Loucy (cell line): ENCODE data around the gene WBP1L.

Experiments used
- CTCF ChIP-seq: fragments of 200-600 bp; sonication (generic); conservative IDR thresholded peaks from 2 replicates; pipeline ENCODE4 v1.5.1; 2014; ENCODE audit warnings: mild to moderate bottlenecking, antibody characterized with exemption, low read length
- EZH2phosphoT487 ChIP-seq: fragments of 200-600 bp; IDR thresholded peaks from 2 replicates; pipeline ENCODE4 v1.6.1; 2018; ENCODE audit warnings: antibody characterized with exemption, mild to moderate bottlenecking, moderate library complexity, borderline replicate concordance

DNA sequence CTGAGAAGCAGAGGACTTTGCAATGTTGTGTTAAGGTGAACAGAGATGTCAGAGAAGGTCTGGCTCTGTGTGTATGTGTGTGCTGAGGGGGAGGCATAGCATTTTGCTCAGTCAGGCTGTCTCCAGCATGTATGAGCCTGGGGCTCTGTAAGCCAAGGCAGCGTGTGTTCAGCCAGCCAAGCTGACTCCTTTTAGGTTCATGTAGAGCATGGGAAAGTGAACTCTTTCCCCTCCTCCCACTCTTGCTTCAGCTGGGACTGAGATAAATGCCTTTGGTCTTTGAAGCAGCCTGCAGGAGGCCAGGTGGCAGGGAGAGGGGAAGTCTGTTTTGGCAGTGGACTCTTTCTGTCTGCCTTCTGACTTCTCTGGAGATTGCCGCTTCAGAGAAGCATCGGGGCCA is 25.5 kb upstream of the WBP1L start:
- TF ChIP-seq CTCF (no peak), EZH2phosphoT487 (no peak)
